Fibroblast of peridontal ligament (primary cell): ENCODE measurements around the gene FHOD1.
A peak's percentile ranks its signal among the peaks of the same experiment; 100 is the strongest.

Source experiments
- DNase-seq: peaks from one replicate; pipeline ENCODE4 v3.0.0-alpha.2; 2010; ENCODE audit errors: extremely low read depth

FHOD1 gene

GRCh38 chr16:67191411-67191994, 55.8 kb downstream of the FHOD1 start:
- DNase-seq = no peak

GRCh38 chr16:67190448-67191399, 56.6 kb downstream of the FHOD1 start:
- peak; percentile 30 for DNase-seq

- DNase-seq = no peak
Observed at GRCh38 chr16:67190041-67190440, 57.2 kb downstream of the FHOD1 start, which contains the start of gene EXOC3L1. TSS of gene EXOC3L1 (minus strand) at chr16:67190136. CDS start at chr16:67189676, 460 bp downstream.

GRCh38 chr16:67188798-67189197, 58.5 kb downstream of the FHOD1 start:
- no peak for DNase-seq

- DNase-seq = no peak
Observed at GRCh38 chr16:67188323-67188722, 59.0 kb downstream of the FHOD1 start.

- DNase-seq = no peak
Observed at GRCh38 chr16:67187175-67187890, 59.9 kb downstream of the FHOD1 start.

- peak; percentile 48 for DNase-seq
Observed at GRCh38 chr16:67186550-67186950, 60.7 kb downstream of the FHOD1 start.

- no peak for DNase-seq
Observed at GRCh38 chr16:67185651-67186134, 61.6 kb downstream of the FHOD1 start.

- peak; percentile 92 for DNase-seq
Observed at GRCh38 chr16:67184995-67185650, 62.2 kb downstream of the FHOD1 start.

GRCh38 chr16:67184453-67184994, 62.8 kb downstream of the FHOD1 start:
- no peak for DNase-seq

- peak; percentile 96 for DNase-seq
Observed at GRCh38 chr16:67183627-67184452, 63.4 kb downstream of the FHOD1 start, which contains the start of gene MATCAP1. TSS of gene MATCAP1 (minus strand) at chr16:67183963. CDS start at chr16:67180610, 3,353 bp downstream.

- DNase-seq = no peak
Observed at GRCh38 chr16:67183284-67183626, 64.0 kb downstream of the FHOD1 start.

- DNase-seq = no peak
Observed at GRCh38 chr16:67182288-67182687, 65.0 kb downstream of the FHOD1 start.

GRCh38 chr16:67181346-67181745, 65.9 kb downstream of the FHOD1 start:
- peak; percentile 93 for DNase-seq

GRCh38 chr16:67180166-67180565, 67.1 kb downstream of the FHOD1 start:
- no peak for DNase-seq

GRCh38 chr16:67179421-67180080, 67.7 kb downstream of the FHOD1 start:
- no peak for DNase-seq
